ENCODE results near the gene TOMM20. TPM values are rescaled to one million over a fixed set of nuclear protein-coding genes. Genes with fewer than 3 reads are reported as not detected.
A peak's percentile ranks its signal among the peaks of the same experiment; 100 is the strongest.
"Not testable (repeated sequence)": the region's sequence is repeated elsewhere in the genome, so short reads cannot be mapped to it uniquely, and the experiment has no call there.

TOMM20 gene
- total RNA-seq, 1 donor = 51.7 TPM

GRCh38 chr1:235085411-235086117 is 43.1 kb downstream of the TOMM20 start:
- not testable (repeated sequence) for DNase-seq (ENCODE audit: low read depth in 2 of 3, low spot score in 2 of 3)

GRCh38 chr1:235080788-235081187 is 47.8 kb downstream of the TOMM20 start:
- DNase-seq (ENCODE audit: low read depth in 2 of 3, low spot score in 2 of 3) = not testable (repeated sequence)

- not testable (repeated sequence) for DNase-seq (ENCODE audit: low read depth in 2 of 3, low spot score in 2 of 3)
Measured at GRCh38 chr1:235080297-235080657, 48.4 kb downstream of the TOMM20 start.

- DNase-seq (ENCODE audit: low read depth in 2 of 3, low spot score in 2 of 3) = no peak
Measured at GRCh38 chr1:235079443-235080296, 49.0 kb downstream of the TOMM20 start.

GRCh38 chr1:235078480-235079381 is 49.9 kb downstream of the TOMM20 start:
- no peak for DNase-seq (ENCODE audit: low read depth in 2 of 3, low spot score in 2 of 3)

GRCh38 chr1:235077571-235078479 is 50.8 kb downstream of the TOMM20 start:
- no peak for DNase-seq (ENCODE audit: low read depth in 2 of 3, low spot score in 2 of 3)

- no peak for DNase-seq (ENCODE audit: low read depth in 2 of 3, low spot score in 2 of 3)
Measured at GRCh38 chr1:235077163-235077540, 51.5 kb downstream of the TOMM20 start.

- DNase-seq (ENCODE audit: low read depth in 2 of 3, low spot score in 2 of 3) = no peak
Measured at GRCh38 chr1:235076504-235077162, 52.0 kb downstream of the TOMM20 start.

- no peak for DNase-seq (ENCODE audit: low read depth in 2 of 3, low spot score in 2 of 3)
Measured at GRCh38 chr1:235075777-235076308, 52.8 kb downstream of the TOMM20 start.

- peak in 1 of 3 donors; percentile 47 for DNase-seq (ENCODE audit: low read depth in 2 of 3, low spot score in 2 of 3)
Measured at GRCh38 chr1:235075048-235075776, 53.4 kb downstream of the TOMM20 start.

- DNase-seq (ENCODE audit: low read depth in 2 of 3, low spot score in 2 of 3) = no peak
Measured at GRCh38 chr1:235074523-235075047, 54.1 kb downstream of the TOMM20 start.

- DNase-seq (ENCODE audit: low read depth in 2 of 3, low spot score in 2 of 3) = no peak
Measured at GRCh38 chr1:235073968-235074522, 54.6 kb downstream of the TOMM20 start.

- no peak for DNase-seq (ENCODE audit: low read depth in 2 of 3, low spot score in 2 of 3)
Measured at GRCh38 chr1:235073331-235073967, 55.2 kb downstream of the TOMM20 start.

- not testable (repeated sequence) for DNase-seq (ENCODE audit: low read depth in 2 of 3, low spot score in 2 of 3)
Measured at GRCh38 chr1:235072577-235072976, 56.1 kb downstream of the TOMM20 start.

GRCh38 chr1:235072096-235072495 is 56.5 kb downstream of the TOMM20 start:
- DNase-seq (ENCODE audit: low read depth in 2 of 3, low spot score in 2 of 3) = no peak

- no peak for DNase-seq (ENCODE audit: low read depth in 2 of 3, low spot score in 2 of 3)
Measured at GRCh38 chr1:235070819-235071218, 57.8 kb downstream of the TOMM20 start.

All from hematopoietic multipotent progenitor cell (in vitro differentiated cells).